Measurements from ENCODE around the gene PRDX3.

DNA sequence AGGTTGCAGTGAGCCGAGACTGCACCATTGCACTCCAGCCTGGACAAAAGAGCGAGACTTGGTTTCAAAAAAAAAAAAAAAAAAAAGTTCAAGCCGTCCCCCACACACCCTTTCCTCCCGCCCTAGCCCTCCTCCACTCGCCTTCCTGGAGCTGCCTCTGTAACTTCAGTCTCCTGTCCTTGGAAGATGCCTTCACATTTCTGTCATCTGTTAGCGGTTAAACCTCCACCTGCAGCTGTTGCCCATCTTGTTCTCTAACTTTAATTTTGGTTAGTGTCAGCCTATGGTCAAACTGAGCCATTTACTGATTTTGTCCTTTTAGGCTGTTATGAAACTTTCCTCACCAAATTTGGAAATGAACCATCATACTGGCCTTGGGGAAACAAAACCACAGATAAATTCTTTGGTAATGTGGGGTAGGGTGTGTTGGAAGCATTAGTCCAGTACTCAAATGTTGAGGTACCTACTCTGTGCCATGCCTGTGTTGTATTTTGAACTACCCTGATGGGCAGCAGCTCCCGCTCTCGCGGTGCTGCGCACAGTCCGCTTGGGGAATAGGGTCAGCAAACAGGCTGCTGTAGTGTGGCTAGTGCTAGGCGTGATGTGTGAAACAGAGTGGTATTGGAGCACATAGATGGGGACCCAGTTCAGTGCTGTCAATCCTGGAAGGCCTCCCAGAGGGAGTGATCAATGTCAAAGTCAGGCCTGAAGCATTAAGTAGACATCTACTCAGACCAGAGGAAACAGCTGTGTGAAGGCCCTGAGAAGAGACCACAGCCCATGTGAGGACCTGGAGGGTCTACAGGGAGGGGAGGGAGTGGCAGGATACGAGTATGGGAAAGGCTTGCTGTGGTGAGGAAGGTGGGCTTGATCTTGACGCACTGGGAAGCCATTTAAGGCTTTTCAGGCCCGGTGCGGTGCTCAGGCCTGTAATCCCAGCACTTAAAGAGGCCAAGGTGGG, 40.0 kb downstream of the PRDX3 start:
- no peak for TF ChIP-seq ZFP30 (CRISPR knock-in tag; IDR thresholded peaks at IDR 0.05)
- no peak for TF ChIP-seq OSR1 (CRISPR knock-in tag; IDR thresholded peaks at IDR 0.05)
- no peak for TF ChIP-seq PPARA (CRISPR knock-in tag; IDR thresholded peaks at IDR 0.05; ENCODE audit: borderline replicate concordance)
- TF ChIP-seq ZFP3 (CRISPR knock-in tag; IDR thresholded peaks at IDR 0.05) = no peak

Measured in SK-N-SH treated with all-trans-retinoic acid at 6 μM for 48 hours (cell line).